ENCODE data around the gene TOMM40.

The TOMM40 gene

GRCh38 chr19:44931541-44931940, 40.5 kb downstream of the TOMM40 start:
- DNase-seq, result no peak

GRCh38 chr19:44939668-44940067, 48.6 kb downstream of the TOMM40 start:
- no peak for DNase-seq

- DNase-seq, result no peak
Observed at GRCh38 chr19:44942067-44942571, 51.1 kb downstream of the TOMM40 start, which contains the start of gene APOC4. Gene APOC4, plus strand, starts transcription at chr19:44942237. Its CDS starts 41 bp downstream, at chr19:44942278.

GRCh38 chr19:44943801-44944249, 52.8 kb downstream of the TOMM40 start:
- DNase-seq, result no peak

GRCh38 chr19:44947041-44947581, 56.1 kb downstream of the TOMM40 start:
- DNase-seq, result no peak

GRCh38 chr19:44948237-44948636, 57.2 kb downstream of the TOMM40 start:
- DNase-seq, result no peak

- DNase-seq, result no peak
Observed at GRCh38 chr19:44948763-44949374, 57.8 kb downstream of the TOMM40 start.

GRCh38 chr19:44949550-44949949, 58.5 kb downstream of the TOMM40 start:
- no peak for DNase-seq

GRCh38 chr19:44951179-44952159, 60.4 kb downstream of the TOMM40 start:
- DNase-seq, result peak; percentile 58

All from stimulated activated CD4-positive, alpha-beta T cell treated with anti-CD3 and anti-CD28 coated beads, Interleukin-1b, Interleukin-23, amount 100 ng/mL, for 48 hours (primary cell).